Retinal pigment epithelial cell (primary cell): ENCODE results near the gene TGFBRAP1.

Experiments
- DNase-seq: peaks from one replicate; pipeline ENCODE4 v3.0.0-alpha.2; 2010; ENCODE audit warnings: low read depth
- H3K4me3 ChIP-seq: 2 replicates; pipeline ENCODE4 v1.5.1; 2011; ENCODE audit warnings: mild to moderate bottlenecking, low read length, control low read depth, moderate library complexity
- TF ChIP-seq, protein P1 (sequence below): conservative IDR thresholded peaks from 2 replicates; pipeline ENCODE4 v1.5.1; 2011; ENCODE audit warnings: low read depth, low read length, control low read depth, inconsistent platforms

TGFBRAP1 gene

DNA sequence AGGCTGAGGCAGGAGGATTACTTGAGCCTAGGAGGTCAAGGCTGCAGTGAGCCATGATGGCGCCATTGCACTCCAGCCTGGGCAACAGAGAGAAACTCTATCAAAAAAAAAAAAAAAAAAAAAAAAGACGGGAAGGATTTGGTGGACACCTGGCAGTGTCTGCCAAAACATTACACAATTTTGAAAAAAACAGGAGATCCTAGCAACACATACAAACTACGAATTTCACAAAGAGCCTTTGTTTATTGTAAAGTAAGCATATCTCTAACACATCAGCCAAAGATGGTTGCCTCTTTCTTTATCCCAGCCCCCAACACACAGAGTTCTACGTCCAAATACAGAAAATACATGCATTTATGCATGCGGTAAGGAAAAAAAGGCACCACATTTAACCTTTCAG lies 80.4 kb downstream of the TGFBRAP1 start:
- no peak for DNase-seq
- TF ChIP-seq, protein P1, sequence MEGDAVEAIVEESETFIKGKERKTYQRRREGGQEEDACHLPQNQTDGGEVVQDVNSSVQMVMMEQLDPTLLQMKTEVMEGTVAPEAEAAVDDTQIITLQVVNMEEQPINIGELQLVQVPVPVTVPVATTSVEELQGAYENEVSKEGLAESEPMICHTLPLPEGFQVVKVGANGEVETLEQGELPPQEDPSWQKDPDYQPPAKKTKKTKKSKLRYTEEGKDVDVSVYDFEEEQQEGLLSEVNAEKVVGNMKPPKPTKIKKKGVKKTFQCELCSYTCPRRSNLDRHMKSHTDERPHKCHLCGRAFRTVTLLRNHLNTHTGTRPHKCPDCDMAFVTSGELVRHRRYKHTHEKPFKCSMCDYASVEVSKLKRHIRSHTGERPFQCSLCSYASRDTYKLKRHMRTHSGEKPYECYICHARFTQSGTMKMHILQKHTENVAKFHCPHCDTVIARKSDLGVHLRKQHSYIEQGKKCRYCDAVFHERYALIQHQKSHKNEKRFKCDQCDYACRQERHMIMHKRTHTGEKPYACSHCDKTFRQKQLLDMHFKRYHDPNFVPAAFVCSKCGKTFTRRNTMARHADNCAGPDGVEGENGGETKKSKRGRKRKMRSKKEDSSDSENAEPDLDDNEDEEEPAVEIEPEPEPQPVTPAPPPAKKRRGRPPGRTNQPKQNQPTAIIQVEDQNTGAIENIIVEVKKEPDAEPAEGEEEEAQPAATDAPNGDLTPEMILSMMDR = no peak
- no peak overlapping the region for H3K4me3 ChIP-seq

- H3K4me3 ChIP-seq = no peak overlapping the region
- TF ChIP-seq, protein P1 = no peak
- DNase-seq = no peak
Observed at GRCh38 chr2:105248316-105249070, 81.0 kb downstream of the TGFBRAP1 start.

- H3K4me3 ChIP-seq = no peak overlapping the region
- no peak for DNase-seq
- TF ChIP-seq, protein P1 = no peak
Observed at GRCh38 chr2:105244451-105244850, 85.1 kb downstream of the TGFBRAP1 start.

DNA sequence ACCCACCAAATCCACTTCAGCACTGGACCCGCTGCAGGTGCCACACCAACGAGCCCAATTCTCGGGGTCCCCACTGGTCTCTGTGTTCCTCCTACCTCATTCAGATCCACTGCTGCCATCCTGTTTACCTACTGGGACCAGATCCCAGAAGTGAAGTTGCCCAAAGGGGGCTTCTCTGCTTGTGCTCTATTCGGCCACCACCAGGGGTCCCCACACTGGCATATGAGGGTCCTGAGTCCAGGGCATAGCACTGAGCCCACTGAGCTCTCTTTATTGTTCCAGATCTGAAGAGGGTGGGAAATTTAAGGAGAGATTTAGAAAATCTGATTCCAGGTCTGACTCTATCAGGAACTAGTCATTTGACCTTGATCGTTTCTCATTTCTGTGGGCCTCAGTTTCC lies 85.6 kb downstream of the TGFBRAP1 start:
- no peak overlapping the region for H3K4me3 ChIP-seq
- no peak for DNase-seq
- TF ChIP-seq, protein P1 = peak; percentile 54

GRCh38 chr2:105242286-105242993 lies 87.1 kb downstream of the TGFBRAP1 start:
- no peak for DNase-seq
- TF ChIP-seq, protein P1 = no peak
- H3K4me3 ChIP-seq = no peak overlapping the region

GRCh38 chr2:105241443-105241842 lies 88.1 kb downstream of the TGFBRAP1 start, which contains the start of gene GPR45:
TSS of gene GPR45 (plus strand) at chr2:105241743. CDS start at chr2:105241859, 116 bp downstream.
- no peak for DNase-seq
- TF ChIP-seq, protein P1 = no peak
- no peak within 1 kb of the TSS for H3K4me3 ChIP-seq

DNA sequence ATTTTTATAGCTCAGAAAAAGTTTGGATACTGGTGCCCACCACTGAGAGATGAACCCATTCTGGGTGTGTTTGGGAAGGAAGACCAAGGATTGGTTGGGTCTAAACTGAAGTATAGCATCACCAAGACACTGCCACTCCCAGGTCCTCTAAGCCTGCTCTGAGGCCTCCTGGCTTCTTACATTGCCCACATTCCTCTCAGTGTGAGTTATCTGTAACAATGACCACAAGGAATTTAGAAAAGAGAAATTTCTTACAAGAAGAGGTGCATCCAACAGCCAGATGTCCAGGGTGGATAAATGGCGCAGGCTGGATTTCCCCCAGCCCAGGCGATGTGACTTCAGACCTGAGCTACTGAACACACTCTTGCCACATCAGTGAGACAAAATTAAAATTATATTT lies 89.6 kb downstream of the TGFBRAP1 start:
- no peak overlapping the region for H3K4me3 ChIP-seq
- TF ChIP-seq, protein P1 = no peak
- no peak for DNase-seq
